HG03565 (cell line): ENCODE measurements around the gene ATM.

Experiments
- ATAC-seq: cut with Tn5 transposase; IDR thresholded peaks from one replicate; pipeline ENCODE4 v1.9.1; 2021; ENCODE audit warnings: mild to moderate bottlenecking, moderate library complexity; ENCODE audit not compliant: unreplicated experiment

The ATM gene, protein sequence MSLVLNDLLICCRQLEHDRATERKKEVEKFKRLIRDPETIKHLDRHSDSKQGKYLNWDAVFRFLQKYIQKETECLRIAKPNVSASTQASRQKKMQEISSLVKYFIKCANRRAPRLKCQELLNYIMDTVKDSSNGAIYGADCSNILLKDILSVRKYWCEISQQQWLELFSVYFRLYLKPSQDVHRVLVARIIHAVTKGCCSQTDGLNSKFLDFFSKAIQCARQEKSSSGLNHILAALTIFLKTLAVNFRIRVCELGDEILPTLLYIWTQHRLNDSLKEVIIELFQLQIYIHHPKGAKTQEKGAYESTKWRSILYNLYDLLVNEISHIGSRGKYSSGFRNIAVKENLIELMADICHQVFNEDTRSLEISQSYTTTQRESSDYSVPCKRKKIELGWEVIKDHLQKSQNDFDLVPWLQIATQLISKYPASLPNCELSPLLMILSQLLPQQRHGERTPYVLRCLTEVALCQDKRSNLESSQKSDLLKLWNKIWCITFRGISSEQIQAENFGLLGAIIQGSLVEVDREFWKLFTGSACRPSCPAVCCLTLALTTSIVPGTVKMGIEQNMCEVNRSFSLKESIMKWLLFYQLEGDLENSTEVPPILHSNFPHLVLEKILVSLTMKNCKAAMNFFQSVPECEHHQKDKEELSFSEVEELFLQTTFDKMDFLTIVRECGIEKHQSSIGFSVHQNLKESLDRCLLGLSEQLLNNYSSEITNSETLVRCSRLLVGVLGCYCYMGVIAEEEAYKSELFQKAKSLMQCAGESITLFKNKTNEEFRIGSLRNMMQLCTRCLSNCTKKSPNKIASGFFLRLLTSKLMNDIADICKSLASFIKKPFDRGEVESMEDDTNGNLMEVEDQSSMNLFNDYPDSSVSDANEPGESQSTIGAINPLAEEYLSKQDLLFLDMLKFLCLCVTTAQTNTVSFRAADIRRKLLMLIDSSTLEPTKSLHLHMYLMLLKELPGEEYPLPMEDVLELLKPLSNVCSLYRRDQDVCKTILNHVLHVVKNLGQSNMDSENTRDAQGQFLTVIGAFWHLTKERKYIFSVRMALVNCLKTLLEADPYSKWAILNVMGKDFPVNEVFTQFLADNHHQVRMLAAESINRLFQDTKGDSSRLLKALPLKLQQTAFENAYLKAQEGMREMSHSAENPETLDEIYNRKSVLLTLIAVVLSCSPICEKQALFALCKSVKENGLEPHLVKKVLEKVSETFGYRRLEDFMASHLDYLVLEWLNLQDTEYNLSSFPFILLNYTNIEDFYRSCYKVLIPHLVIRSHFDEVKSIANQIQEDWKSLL (N-terminal part only)

DNA sequence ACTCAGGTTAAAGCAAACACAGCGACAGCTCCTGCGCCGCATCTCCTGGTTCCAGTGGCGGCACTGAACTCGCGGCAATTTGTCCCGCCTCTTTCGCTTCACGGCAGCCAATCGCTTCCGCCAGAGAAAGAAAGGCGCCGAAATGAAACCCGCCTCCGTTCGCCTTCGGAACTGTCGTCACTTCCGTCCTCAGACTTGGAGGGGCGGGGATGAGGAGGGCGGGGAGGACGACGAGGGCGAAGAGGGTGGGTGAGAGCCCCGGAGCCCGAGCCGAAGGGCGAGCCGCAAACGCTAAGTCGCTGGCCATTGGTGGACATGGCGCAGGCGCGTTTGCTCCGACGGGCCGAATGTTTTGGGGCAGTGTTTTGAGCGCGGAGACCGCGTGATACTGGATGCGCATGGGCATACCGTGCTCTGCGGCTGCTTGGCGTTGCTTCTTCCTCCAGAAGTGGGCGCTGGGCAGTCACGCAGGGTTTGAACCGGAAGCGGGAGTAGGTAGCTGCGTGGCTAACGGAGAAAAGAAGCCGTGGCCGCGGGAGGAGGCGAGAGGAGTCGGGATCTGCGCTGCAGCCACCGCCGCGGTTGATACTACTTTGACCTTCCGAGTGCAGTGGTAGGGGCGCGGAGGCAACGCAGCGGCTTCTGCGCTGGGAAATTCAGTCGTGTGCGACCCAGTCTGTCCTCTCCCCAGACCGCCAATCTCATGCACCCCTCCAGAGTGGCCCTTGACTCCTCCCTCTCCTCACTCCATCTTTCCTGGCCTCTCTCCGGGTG, at the start of gene ATM, which contains the start of gene NPAT:
Gene ATM, plus strand, starts transcription at position 494 of the 774 bp plus-strand sequence. CDS start 4,558 bp downstream, outside the sequence.
Gene NPAT, minus strand, starts transcription at position 65 of the 774 bp plus-strand sequence. CDS start 102 bp downstream, outside the sequence.
- peak; percentile 70 for ATAC-seq

DNA sequence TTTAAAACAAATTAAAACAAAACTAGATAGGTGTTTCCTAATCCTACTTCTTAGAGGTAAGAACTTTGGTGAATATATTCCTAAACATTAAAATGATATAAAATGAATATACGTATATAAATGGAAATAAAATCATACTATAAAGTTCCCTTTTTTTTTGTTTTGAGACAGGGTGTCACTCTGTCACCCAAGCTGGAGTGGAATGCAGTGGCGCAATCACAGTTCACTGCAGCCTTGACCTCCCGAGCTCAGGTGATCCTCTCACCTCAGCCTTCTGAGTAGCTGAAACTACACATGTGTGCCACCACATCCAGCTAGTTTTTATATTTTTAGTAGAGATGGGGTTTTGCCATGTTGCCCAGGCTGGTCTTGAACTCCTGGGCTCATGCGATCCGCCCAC, 45.3 kb upstream of the ATM start:
- ATAC-seq: no peak

DNA sequence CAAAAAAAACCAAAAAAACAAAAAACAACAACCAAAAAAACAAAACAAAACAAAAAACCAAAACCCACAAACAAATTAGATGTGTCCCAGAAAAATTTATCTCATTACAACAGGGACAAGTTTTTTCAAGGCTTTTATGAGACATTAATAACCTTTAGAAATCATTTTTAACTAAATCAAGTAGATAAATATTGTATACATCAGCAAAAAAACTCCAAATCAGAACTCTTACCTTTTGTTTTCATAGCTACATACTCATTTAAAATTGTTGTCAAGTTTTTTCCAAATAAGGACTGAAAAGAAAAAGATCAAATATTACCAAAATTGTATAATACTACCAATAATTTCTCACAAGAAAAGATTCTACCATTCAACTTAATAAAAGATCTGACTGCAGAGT, 29.1 kb upstream of the ATM start:
- ATAC-seq: no peak

DNA sequence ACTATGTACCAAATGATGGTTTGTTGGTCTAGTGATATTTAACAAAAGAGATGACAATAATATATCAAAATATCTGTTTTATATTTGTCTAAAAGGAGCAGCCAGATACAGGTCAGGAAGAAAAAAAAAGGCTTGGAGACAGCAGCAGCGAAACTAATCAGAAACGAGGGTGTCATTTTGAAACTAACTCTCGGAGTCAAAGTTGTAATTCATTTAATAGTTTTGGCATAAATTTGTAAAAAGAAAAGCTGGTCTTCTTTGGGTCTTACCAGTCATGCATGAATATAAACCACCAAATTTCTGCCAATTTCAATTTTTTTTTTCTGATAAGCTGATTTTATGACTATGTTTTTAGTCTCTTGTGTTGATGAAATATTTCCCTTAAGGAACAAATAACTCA, 26.0 kb upstream of the ATM start:
- no peak for ATAC-seq

DNA sequence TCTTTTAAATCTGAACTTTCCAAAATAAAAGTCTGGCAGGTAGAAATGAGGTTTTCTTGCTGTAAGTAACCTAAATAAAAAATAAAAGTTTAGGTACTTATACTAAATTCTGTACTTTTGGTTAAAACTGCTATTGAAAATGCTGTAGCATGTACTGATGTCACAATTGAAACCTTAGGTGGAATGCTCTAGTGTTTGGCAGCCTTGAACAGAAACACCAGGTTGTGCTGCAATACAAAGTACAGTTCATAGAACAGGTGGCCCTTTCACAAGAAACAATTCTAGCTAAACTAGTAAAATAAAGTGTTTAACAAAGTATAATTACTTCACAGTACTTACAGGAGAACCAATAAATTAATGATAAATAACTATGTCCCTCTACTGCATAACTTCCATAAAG, 25.5 kb upstream of the ATM start:
- no peak for ATAC-seq

DNA sequence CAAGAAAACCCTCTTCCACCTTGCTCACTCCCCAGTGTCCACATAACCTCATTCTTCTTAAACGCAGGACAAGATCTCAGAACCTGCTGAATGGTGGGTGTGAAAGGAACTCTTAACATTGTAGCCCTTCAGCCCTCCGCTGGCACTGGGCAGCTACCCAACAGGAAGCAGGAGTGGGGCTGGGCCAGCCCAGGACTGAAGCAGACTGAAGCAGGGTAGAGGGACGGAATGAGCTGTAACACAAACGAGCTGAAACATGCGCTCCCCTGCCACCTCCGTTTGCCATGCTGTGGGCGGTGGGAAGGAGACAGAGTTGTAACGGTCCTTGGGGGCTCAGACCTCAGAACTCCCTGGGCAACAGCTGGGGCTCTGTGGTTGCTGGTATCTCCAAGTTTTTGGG, 24.0 kb upstream of the ATM start:
- no peak for ATAC-seq

DNA sequence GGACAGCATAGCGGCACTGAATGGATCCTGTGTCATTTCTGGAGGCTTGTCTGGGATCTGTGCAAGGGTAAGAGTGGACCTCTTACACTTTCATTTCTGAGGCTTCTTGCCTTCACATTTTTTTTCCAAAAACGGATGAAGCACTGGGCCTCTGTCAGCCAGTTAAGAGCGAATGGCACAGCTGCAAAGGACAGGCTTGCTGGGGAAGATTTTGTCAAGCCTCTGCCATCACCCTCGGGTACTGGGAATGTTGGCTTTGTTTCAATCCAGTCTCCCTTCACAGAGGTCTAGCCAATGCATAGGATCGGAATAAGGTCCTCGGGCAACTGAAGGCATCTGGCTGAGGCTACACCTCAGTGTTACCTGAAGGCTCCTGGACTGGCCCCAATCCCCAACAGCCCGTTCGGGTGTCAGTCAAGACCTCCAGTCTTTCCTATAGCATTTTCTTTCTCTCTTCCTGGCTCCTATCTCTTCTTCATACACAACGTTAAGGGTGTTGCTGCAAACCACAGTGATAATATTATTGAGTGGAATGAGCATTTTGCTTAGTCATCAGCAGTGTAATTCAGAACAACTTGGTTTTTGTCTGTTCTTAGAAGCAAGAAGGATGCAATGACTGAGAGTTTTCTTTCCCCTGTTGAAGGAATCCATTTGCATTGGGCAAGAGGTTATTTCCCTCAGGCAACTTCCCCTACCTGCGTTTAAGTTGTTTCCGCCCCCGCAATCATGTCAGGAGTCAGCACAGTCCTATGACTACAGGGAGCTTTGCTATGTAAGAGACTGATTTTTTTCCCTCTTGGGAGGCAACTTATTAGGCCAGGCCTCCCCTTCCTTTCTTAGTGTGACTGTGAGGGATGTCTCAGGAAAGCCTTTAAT, 23.2 kb upstream of the ATM start:
- peak; percentile 73 for ATAC-seq

DNA sequence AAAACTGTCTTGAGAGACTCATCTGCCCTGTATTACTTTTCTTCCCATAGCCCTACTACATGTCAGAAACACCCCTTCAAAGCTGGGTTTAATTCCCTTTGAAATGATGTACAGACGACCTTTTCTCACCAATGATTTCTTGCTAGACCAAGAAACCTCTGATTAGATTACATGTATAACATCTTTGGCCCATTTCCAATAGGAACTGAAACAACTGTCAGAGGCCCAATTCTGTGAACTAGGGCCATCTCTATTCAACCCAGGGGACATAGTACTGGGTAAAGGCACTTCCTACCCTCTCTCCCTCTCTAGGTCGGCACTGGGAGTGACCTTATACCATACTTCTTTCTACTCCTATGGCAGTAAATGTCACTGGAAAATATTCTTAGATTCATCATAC, 19.8 kb upstream of the ATM start:
- no peak for ATAC-seq

DNA sequence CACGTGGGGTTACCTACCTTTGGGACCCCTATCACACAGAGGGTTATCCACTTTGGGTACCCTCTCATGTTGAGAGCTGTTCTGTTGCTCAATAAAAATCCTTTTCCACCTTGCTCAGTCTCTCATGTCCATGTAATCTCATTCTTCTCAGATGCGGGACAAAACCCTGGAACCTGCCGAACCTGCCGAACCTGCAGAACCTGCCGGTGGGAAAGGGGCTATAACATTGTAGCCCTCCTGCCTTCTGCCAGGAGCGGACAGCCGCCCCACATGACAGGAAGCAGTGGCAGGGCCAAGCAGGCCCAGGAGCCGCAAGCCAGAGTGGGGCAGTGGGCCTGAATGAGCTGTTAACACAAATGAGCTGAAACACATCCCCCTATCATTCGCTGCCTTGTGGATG, 18.5 kb upstream of the ATM start:
- ATAC-seq: no peak

DNA sequence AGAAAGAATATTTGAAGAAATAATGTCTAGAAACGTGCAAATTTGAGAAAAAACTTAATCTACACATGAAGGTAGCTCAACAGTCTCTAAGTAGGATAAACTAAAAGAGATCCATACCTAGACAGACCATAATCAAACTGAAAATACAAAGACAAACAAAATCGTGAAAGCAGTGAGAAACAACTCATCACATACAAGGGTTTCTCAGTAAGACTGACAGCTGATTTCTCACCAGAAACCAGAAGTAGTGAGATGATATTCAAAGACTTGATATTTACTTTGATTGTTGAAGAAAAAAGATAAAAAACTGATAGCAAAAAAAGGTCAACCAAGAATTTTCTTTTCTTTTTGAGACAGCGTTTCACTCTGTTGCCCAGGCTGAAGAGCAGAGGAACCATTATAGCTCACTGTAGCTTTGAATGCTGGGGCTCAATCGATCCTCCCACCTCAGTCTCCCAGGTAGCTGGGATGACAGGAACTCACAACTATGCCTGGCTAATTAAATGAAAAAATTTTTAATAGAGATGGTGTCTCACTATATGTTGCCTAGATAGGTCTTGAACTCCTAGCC, 17.9 kb upstream of the ATM start:
- ATAC-seq: no peak

DNA sequence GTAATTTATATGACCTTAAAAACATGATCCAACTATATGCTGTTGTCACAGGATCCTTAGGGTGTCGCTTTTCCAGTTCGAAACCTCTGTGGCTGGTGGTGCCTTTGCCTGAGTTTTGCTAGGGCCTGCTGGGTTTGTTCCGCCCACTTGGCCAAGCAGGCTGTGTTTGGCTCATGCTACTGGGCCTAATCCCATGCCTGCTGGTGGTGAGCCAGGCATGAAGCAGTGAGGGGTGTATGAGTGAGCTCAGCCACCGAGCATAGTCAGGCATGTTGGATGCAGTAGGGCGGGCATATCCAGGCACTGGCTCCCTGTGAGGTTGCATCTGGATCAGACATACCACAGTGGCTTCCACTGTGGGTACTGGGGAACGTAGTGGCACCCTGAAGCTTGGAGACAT, 16.7 kb upstream of the ATM start:
- no peak for ATAC-seq

DNA sequence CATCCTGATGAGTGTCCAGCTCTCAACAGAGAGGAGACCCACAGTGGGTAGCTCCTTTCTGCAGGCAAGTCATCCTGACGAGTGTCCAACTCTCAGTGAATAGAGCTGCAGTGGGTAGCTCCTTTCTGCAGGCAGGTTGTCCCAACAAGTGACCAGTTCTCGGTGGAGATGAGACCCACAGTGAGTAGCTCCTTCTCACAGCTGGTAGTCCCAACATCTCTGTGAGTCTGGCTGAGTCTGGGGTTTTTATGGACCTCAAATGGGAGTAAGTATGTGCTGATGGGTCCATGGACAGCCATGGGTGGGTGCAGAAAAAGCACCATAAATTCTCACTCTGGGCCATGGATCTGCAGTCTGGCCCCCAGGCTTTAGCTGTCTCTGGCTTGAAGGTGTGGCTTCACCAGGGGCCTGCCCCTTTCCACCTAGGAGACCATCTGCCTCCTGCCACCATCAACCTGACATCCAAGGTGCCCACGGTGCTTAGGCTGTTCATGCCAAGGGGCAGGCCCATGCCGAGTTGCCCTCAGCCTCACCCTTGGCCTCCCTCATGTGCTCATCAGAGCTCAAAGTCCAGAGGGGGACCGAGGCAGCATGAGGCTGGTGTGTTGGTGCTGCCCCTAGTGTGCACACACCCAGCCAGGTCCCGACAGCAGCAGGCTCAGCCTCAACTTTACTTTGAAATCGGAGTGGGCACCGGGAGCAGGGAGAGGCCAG, 15.7 kb upstream of the ATM start:
- ATAC-seq: no peak

DNA sequence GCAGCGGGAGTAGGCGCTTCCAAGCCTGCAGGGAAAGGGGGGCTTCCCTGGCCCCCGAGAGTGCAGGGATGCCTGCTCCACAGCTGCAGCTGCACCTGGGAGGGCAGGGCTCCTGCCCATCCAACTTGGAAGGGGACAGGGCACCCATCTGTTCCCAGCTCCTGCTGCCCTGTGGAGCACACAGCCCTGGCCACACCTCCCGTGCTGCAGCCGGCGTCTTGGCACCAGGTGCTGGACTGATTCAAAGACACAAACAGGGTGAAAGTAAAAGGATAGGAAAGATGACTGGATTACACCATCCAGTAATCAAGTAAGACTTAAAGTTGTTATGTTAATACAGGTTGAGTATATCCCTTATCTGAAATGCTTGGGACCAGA, 15.2 kb upstream of the ATM start:
- no peak for ATAC-seq

DNA sequence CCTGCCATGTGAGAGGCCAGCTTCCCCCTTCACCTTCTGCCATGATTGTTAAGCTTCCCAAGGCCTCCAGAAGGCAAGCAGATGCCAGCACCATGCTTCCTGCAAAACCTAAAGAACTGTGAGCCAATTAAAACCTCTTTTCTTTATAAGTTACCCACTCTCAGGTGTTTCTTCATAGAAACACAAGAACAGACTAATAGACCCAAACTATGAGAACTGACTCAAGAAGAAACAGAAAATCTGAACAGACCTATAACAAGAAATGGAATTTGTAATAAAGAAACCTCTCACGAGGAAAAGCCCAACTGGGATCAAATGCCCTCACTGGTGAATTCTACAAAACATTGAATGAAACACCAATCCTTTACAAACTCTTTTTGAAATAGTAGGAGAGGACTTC, 12.4 kb upstream of the ATM start:
- no peak for ATAC-seq

DNA sequence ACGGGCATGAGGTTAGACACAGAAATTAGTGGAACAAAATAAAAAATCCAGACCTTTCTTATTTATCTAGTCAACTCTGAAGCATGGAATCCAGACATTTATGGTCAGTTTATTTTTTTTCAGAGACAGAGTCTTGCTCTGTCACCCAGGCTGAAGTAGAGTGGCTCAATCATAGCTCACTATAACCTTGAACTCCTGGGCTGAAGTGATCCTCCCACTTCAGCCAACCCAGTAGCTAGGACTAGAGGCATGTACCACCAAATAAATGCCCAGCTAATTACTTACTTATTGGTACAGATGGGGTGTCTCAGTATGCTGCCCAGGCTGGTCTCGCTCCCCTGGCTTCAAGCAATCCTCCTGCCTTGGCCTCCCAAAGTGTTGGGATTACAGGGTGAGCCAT, 9.1 kb upstream of the ATM start:
- ATAC-seq: no peak

DNA sequence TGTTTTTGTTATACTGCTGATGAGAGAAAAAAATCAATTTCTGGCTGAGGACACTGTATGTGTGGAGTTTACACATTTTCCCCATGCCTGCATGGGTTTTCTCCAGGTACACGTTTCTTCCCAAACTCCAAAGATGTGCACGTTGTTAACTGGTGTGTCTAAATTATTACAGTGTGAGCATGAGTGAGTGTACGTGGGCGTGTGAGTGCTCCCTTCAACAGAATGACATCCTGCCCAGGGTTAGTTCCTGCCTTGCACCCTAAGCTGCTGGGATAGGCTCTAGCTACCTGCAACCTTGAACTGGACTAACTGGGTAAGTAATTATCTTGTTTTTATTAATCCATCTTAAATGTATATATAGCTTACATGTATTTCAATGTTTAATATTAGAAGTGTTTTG, 5.9 kb upstream of the ATM start:
- ATAC-seq: no peak

DNA sequence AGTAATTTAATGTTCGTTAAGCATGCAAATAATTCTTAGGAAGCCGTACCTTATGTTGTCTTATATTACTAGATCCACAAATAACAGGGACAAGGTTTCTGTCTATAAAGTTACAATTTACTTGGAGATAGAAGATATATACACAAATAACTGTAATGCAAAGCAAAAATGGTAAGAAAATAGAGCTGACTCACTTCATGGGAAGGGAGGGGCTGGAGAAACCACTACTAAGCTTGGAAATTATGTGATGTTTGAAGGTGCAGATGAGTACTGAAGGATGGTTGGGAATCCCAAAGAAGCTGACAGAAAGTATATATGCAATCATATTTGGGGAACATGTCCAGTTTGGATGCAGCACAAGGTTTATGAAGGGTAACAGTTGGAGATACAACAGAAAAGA, 4.4 kb upstream of the ATM start:
- ATAC-seq: no peak
